Left lung (tissue), 10 donors: ENCODE results near the gene GIPC2. TPM values are rescaled to one million over a fixed set of nuclear protein-coding genes. Genes with fewer than 3 reads are reported as not detected.

Experiments used
- ATAC-seq: fragments of 200-7000 bp; cut with Tn5 transposase; one replicate; pipeline ENCODE4 v1.9.1; 2020; ENCODE audit warnings: moderate library complexity
- DNase-seq, 4 donors: peaks; one replicate each; pipeline ENCODE4 v3.0.0-alpha.2; 2013 to 2020
- H3K27ac ChIP-seq, 2 donors: fragments of 200-600 bp; sonication (generic) in 1 of 2; one replicate each; pipeline versions ENCODE4 v1.5.0 to v1.8.0; 2020 to 2021
- H3K27me3 ChIP-seq, 2 donors: fragments of 200-600 bp; sonication (generic) in 1 of 2; one replicate each; pipeline versions ENCODE4 v1.5.0 to v1.8.0; 2020 to 2021
- H3K36me3 ChIP-seq, 2 donors: fragments of 200-600 bp; sonication (generic) in 1 of 2; one replicate each; pipeline versions ENCODE4 v1.5.0 to v1.8.0; 2020 to 2021
- H3K4me1 ChIP-seq, 2 donors: fragments of 200-600 bp; one replicate each; pipeline ENCODE4 v1.8.0; 2021
- H3K4me3 ChIP-seq, 2 donors: fragments of 200-600 bp; sonication (generic) in 1 of 2; one replicate each; pipeline versions ENCODE4 v1.5.0 to v1.8.0; 2020 to 2021; ENCODE audit warnings: mild to moderate bottlenecking in 1 of 2
- H3K9me3 ChIP-seq, 2 donors: fragments of 200-600 bp; sonication (generic) in 1 of 2; one replicate each; pipeline versions ENCODE4 v1.5.0 to v1.8.0; 2020 to 2021
- intact Hi-C, 2 donors: fragments of 100-400 bp; cut with DNase I; formaldehyde crosslinking; loops; one replicate each; pipeline versions ENCODE4 v1.11.2 to v1.14.2; 2022
- polyA plus RNA-seq, 6 donors: library from polyadenylated mRNA; unstranded; fragments of 120-200 nt; gene quantifications; one replicate each; pipeline ENCODE4 v1.2.1, GENCODE V29; 2013; ENCODE audit not compliant: insufficient read length in 6 of 6
- total RNA-seq, 2 donors: library from RNA; stranded (reverse); fragmentation: NEBNext Ultra II Directional; extraction: Animal tissue kit (Norgen Biotek cat#: 25700); gene quantifications; one replicate each; pipeline ENCODE4 v1.2.1, GENCODE V29; 2021
- TF ChIP-seq, protein P1 (sequence below), 2 donors: fragments of 200-600 bp; sonication (generic) in 1 of 2; IDR thresholded peaks; one replicate each; pipeline versions ENCODE4 v1.5.0 to v1.8.0; 2021; ENCODE audit warnings: antibody characterized with exemption in 2 of 2
- donor health status: DM: no; HTN: yes; CAD: no.
- donor health status: DM: no; HTN: no; CAD: no.

GIPC2 gene
- total and polyA plus RNA-seq, 8 donors = 0.46 to 2.2 (median 0.83) TPM

DNA sequence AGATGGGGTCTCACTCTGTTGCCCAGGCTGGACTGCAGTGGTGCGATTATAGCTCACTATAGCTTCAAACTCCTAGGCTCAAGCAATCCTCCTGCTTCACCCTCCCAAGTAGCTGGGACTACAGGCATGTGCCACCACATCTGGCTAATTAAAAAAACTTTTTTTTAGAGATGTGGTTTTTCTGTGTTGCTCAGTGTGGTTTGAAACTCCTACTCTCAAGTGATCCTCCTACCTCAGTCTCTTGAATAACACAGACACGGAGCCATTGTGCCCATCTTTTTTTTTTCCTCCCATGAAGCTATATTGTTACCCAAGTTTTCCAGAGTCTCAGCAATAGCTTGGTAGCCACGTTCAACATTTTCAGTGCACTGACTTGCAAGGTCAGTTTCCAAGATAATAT lies 2.7 kb downstream of the GIPC2 start:
- no peaks in the 10 kb centered on the region for H3K9me3 ChIP-seq
- no peak overlapping the region for H3K4me3 ChIP-seq
- DNase-seq = no peak
- peaks cover 6 to 46% of the 10 kb centered on the region in 2 donors for H3K27me3 ChIP-seq
- H3K4me1 ChIP-seq = peaks cover 0 to 35% of the 10 kb centered on the region in 2 donors
- no peak for ATAC-seq
- no peaks in the 10 kb centered on the region for H3K36me3 ChIP-seq
- no peak overlapping the region for H3K27ac ChIP-seq
- TF ChIP-seq, protein P1, sequence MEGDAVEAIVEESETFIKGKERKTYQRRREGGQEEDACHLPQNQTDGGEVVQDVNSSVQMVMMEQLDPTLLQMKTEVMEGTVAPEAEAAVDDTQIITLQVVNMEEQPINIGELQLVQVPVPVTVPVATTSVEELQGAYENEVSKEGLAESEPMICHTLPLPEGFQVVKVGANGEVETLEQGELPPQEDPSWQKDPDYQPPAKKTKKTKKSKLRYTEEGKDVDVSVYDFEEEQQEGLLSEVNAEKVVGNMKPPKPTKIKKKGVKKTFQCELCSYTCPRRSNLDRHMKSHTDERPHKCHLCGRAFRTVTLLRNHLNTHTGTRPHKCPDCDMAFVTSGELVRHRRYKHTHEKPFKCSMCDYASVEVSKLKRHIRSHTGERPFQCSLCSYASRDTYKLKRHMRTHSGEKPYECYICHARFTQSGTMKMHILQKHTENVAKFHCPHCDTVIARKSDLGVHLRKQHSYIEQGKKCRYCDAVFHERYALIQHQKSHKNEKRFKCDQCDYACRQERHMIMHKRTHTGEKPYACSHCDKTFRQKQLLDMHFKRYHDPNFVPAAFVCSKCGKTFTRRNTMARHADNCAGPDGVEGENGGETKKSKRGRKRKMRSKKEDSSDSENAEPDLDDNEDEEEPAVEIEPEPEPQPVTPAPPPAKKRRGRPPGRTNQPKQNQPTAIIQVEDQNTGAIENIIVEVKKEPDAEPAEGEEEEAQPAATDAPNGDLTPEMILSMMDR (IDR thresholded peaks at IDR 0.05) = no peak
- intact Hi-C loops = no loop called here

DNA sequence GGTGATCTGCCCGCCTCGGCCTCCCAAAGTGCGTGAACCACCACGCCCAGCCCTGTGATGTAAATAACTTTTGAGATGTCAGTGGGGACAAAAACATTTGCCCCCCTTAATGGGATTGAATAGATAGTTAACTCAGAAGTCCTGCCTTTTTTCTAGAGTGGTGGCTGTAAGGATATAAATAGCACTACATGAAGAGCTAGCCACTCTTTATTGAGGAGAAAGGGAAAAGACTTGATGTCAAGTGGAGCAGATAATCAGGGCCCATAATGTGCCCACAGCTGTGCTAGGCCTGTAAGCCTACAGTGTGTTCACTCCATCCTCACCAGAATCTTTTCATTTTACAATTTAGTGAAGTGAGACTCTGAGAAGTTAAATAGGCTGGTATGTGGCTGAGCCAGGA lies 3.6 kb downstream of the GIPC2 start:
- H3K36me3 ChIP-seq = no peaks in the 10 kb centered on the region
- peaks cover 6 to 39% of the 10 kb centered on the region in 2 donors for H3K27me3 ChIP-seq
- H3K4me1 ChIP-seq = peaks cover 0 to 35% of the 10 kb centered on the region in 2 donors
- no peaks in the 10 kb centered on the region for H3K9me3 ChIP-seq
- intact Hi-C loops = no loop called here
- H3K4me3 ChIP-seq = no peak overlapping the region
- no peak for DNase-seq
- no peak overlapping the region for H3K27ac ChIP-seq
- no peak for ATAC-seq
- TF ChIP-seq, protein P1 (IDR thresholded peaks at IDR 0.05) = no peak

DNA sequence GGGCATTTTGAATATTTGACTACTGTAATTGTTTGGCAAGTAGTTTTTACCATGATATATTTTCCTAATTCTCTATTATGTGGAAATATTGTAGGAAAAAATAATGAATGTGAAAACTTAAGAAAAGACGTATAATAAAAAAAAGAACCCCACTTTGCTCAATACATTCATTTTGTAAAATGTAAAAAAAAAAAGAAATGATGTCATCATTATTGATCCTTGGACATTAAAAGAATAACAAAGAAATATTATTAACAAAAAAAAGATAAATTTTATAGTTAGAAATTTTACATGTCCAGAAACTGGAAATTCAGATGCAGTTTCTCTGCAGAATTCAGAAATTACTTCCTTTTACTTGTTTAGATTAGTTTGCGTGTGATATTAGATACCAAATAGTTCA lies 5.2 kb downstream of the GIPC2 start:
- TF ChIP-seq, protein P1 (IDR thresholded peaks at IDR 0.05) = no peak
- H3K4me1 ChIP-seq = peaks cover 0 to 26% of the 10 kb centered on the region in 2 donors
- peaks cover under 1 to 23% of the 10 kb centered on the region in 2 donors for H3K27me3 ChIP-seq
- H3K9me3 ChIP-seq = no peaks in the 10 kb centered on the region
- H3K36me3 ChIP-seq = no peaks in the 10 kb centered on the region
- no peak overlapping the region for H3K4me3 ChIP-seq
- intact Hi-C loops = no loop called here
- H3K27ac ChIP-seq = no peak overlapping the region
- no peak for ATAC-seq
- no peak for DNase-seq

DNA sequence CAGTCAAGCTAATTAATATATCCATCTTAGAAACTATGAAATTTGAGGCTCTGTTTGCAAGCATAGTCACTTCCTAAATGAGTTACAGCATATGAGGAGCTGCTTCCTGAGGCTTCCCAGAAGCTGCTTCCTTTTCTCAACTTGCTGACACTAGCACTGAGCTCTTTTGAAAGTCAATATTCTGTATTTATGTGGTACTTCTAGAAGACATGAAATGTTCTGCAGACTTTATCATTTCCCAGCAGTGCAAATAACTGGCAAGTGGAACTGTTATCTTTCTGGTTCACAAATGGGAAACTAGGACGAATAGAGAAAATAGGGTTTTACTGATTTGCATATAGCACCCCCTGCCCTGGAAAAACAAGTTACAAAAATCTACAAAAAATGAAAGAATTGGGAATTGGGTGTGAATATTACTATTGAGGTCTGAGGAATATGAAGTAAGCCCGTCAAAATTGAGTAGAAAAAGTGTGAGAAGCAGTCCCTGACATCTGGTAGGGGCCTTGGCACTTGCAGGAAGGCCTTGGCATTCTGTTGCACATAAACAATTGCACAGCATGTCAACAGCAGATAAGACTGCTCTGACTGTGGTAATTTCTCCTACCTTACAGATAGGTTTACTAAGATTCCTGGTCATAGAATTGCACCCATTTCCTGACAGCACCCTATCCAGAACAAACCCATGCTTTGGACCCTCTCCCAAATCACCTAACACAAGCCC lies 7.1 kb downstream of the GIPC2 start:
- no peak for ATAC-seq
- intact Hi-C loops = no loop called here
- no peak for DNase-seq
- no peaks in the 10 kb centered on the region for H3K9me3 ChIP-seq
- peaks cover 0 to 17% of the 10 kb centered on the region in 2 donors for H3K4me1 ChIP-seq
- H3K27me3 ChIP-seq = peaks cover 0 to 4% of the 10 kb centered on the region in 2 donors
- TF ChIP-seq, protein P1 (IDR thresholded peaks at IDR 0.05) = no peak
- H3K27ac ChIP-seq = peak overlapping the region in 1 of 2 donors; percentile 9
- H3K36me3 ChIP-seq = no peaks in the 10 kb centered on the region
- H3K4me3 ChIP-seq = no peak overlapping the region

DNA sequence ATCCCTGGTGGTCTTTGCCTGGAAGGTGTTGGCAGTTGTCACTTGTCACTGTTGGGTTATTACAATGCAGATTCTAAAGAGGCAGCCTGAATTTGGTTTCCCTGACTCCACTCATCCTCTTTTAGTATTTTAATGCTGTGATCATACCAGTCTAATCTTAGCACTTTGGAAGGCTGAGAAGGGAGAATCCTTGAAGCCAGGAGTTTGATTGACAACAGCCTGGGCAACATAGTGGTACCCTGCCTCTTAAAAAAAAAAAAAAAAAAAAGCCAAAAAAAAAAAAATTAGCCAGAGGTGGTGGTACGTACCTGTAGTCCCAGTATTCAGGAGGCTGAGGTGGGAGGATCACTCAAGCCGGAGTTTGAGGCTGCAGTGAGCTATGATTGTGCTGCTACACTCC lies 7.7 kb downstream of the GIPC2 start:
- peaks cover 0 to 17% of the 10 kb centered on the region in 2 donors for H3K4me1 ChIP-seq
- no peak overlapping the region for H3K4me3 ChIP-seq
- peak overlapping the region in 1 of 2 donors; percentile 9 for H3K27ac ChIP-seq
- H3K27me3 ChIP-seq = no peaks in the 10 kb centered on the region
- no peaks in the 10 kb centered on the region for H3K36me3 ChIP-seq
- ATAC-seq (no peak), DNase-seq (no peak)
- TF ChIP-seq, protein P1 (IDR thresholded peaks at IDR 0.05) = no peak
- intact Hi-C loops = no loop called here
- H3K9me3 ChIP-seq = no peaks in the 10 kb centered on the region
